ENCODE data around the gene C5orf24.

Gene C5orf24

GRCh38 chr5:134893748-134894505, 48.2 kb downstream of the C5orf24 start:
- no peak for TF ChIP-seq RAD21 (IDR thresholded peaks at IDR 0.05; ENCODE audit: low read depth)
- no peak for TF ChIP-seq TCF12 (IDR thresholded peaks at IDR 0.05; ENCODE audit: low read depth)
- no peak for TF ChIP-seq EGR1 (IDR thresholded peaks at IDR 0.05)
- TF ChIP-seq TAF1 (IDR thresholded peaks at IDR 0.05; ENCODE audit: low read depth): no peak
- no peak for TF ChIP-seq EP300 (IDR thresholded peaks at IDR 0.05; ENCODE audit: borderline replicate concordance)
- no peak for TF ChIP-seq NFIC (IDR thresholded peaks at IDR 0.05)
- TF ChIP-seq CREB1 (IDR thresholded peaks at IDR 0.05; ENCODE audit: low read depth): no peak
- no peak for TF ChIP-seq ZBTB7A (IDR thresholded peaks at IDR 0.05; ENCODE audit: low read depth)
- TF ChIP-seq YY1 (IDR thresholded peaks at IDR 0.05; ENCODE audit: low read depth): no peak
- no peak for TF ChIP-seq USF1 (IDR thresholded peaks at IDR 0.05)

GRCh38 chr5:134902071-134902801, 56.5 kb downstream of the C5orf24 start:
- TF ChIP-seq, protein P1, sequence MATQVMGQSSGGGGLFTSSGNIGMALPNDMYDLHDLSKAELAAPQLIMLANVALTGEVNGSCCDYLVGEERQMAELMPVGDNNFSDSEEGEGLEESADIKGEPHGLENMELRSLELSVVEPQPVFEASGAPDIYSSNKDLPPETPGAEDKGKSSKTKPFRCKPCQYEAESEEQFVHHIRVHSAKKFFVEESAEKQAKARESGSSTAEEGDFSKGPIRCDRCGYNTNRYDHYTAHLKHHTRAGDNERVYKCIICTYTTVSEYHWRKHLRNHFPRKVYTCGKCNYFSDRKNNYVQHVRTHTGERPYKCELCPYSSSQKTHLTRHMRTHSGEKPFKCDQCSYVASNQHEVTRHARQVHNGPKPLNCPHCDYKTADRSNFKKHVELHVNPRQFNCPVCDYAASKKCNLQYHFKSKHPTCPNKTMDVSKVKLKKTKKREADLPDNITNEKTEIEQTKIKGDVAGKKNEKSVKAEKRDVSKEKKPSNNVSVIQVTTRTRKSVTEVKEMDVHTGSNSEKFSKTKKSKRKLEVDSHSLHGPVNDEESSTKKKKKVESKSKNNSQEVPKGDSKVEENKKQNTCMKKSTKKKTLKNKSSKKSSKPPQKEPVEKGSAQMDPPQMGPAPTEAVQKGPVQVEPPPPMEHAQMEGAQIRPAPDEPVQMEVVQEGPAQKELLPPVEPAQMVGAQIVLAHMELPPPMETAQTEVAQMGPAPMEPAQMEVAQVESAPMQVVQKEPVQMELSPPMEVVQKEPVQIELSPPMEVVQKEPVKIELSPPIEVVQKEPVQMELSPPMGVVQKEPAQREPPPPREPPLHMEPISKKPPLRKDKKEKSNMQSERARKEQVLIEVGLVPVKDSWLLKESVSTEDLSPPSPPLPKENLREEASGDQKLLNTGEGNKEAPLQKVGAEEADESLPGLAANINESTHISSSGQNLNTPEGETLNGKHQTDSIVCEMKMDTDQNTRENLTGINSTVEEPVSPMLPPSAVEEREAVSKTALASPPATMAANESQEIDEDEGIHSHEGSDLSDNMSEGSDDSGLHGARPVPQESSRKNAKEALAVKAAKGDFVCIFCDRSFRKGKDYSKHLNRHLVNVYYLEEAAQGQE (IDR thresholded peaks at IDR 0.05; ENCODE audit: low read depth): no peak
- no peak for TF ChIP-seq RAD21 (IDR thresholded peaks at IDR 0.05; ENCODE audit: low read depth)
- no peak for TF ChIP-seq TCF12 (IDR thresholded peaks at IDR 0.05; ENCODE audit: low read depth)
- TF ChIP-seq NFIC (IDR thresholded peaks at IDR 0.05): no peak
- no peak for TF ChIP-seq TEAD4 (IDR thresholded peaks at IDR 0.05)
- no peak for TF ChIP-seq EP300 (IDR thresholded peaks at IDR 0.05; ENCODE audit: borderline replicate concordance)
- no peak for TF ChIP-seq YY1 (IDR thresholded peaks at IDR 0.05; ENCODE audit: low read depth)
- TF ChIP-seq EGR1 (IDR thresholded peaks at IDR 0.05): no peak

DNA sequence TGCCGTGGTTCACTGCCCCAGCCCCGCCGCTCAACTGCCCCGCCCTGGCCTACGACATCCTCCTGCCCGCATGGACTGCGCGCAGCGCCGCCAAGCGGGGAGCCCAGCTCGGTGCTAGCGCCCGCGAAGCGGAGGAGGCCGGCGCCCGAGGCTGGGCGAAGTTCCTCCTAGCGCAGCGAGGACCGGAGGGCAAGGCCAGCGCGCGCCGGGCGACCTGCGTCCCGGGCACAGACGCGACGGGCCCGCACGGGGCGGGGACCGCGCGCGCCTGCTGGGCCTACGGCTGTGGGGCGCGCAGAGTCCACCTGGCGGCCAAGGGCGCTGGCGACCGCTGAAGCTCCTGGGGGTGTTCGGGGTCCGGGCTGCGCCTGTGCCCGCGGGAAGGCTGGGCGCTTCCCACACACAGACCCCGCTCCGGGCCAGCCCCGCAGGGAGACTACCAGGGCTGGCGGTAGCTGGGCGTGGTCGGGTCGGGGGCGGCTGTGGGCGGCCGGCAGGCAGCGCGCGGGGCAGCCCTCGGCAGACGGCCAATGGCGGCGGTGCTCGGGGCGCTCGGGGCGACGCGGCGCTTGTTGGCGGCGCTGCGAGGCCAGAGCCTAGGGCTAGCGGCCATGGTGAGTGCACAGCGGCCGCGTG, 59.0 kb downstream of the C5orf24 start, which contains the start of gene PCBD2:
Gene PCBD2, plus strand, starts transcription at position 522 of the 636 bp plus-strand sequence. Its CDS starts 9 bp downstream, at position 531.
- TF ChIP-seq CEBPB (IDR thresholded peaks at IDR 0.05): no peak
- no peak for TF ChIP-seq CREB1 (IDR thresholded peaks at IDR 0.05; ENCODE audit: low read depth)
- peak; percentile 84 for TF ChIP-seq YY1 (IDR thresholded peaks at IDR 0.05; ENCODE audit: low read depth)
- peak; percentile 49; the same call in 1 of the 2 replicates for TF ChIP-seq RAD21 (IDR thresholded peaks at IDR 0.05; ENCODE audit: low read depth)
- TF ChIP-seq, protein P1 (IDR thresholded peaks at IDR 0.05; ENCODE audit: low read depth): no peak
- peak; percentile 20; the same call in 1 of the 2 replicates for TF ChIP-seq EP300 (IDR thresholded peaks at IDR 0.05; ENCODE audit: borderline replicate concordance)
- TF ChIP-seq NFIC (IDR thresholded peaks at IDR 0.05): peak; percentile 60
- TF ChIP-seq USF1 (IDR thresholded peaks at IDR 0.05): no peak
- TF ChIP-seq FOXM1 (IDR thresholded peaks at IDR 0.05; ENCODE audit: borderline replicate concordance, low read depth): no peak
- peak; percentile 91; the same call in 1 of the 2 replicates for TF ChIP-seq ZBTB7A (IDR thresholded peaks at IDR 0.05; ENCODE audit: low read depth)
- TF ChIP-seq MAX (IDR thresholded peaks at IDR 0.05): peak; percentile 66
- TF ChIP-seq TEAD4 (IDR thresholded peaks at IDR 0.05): peak; percentile 15
- peak; percentile 81 for TF ChIP-seq EGR1 (IDR thresholded peaks at IDR 0.05)
- no peak; the same call in 1 of the 2 replicates for TF ChIP-seq TAF1 (IDR thresholded peaks at IDR 0.05; ENCODE audit: low read depth)
- peak; percentile 23; the same call in 1 of the 2 replicates for TF ChIP-seq TCF12 (IDR thresholded peaks at IDR 0.05; ENCODE audit: low read depth)

DNA sequence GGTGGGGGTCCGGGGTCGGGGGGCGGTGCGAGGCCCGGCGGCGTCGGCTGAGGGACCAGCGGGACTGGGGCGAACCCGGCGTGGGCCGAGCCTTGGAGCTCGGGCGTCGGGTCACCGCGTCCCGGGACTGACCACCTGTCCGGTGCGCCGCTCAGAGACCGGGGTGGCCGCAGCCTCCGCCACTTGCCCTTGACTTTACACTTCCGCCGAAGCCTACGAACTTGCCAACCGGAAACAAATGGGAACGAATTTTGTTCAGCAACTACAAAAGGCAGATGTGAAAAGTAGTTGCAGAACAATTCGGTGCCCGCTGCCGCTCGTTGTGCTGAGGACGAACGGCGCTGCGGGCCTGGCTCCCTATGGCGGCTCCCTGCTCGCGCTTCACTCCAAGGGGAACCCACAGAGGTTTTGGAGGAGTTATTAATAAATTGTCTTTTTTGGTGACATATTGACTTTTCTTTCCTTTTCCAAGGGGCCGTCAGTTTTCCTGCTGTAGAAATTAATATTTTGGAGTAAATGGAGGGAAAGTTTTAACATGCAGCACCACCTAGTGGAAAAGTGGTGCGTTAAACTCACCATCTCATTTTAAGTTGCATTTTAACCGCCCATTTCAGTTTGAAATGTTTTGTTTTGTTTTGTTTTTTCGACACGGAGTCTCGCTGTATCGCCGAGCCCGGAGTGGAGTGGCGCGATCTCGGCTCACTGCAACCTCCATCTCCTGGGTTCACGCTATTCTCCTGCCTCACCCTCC, 59.7 kb downstream of the C5orf24 start:
- no peak for TF ChIP-seq EGR1 (IDR thresholded peaks at IDR 0.05)
- TF ChIP-seq, protein P1 (IDR thresholded peaks at IDR 0.05; ENCODE audit: low read depth): no peak
- TF ChIP-seq FOXM1 (IDR thresholded peaks at IDR 0.05; ENCODE audit: borderline replicate concordance, low read depth): peak; percentile 89
- TF ChIP-seq YY1 (IDR thresholded peaks at IDR 0.05; ENCODE audit: low read depth): peak; percentile 15; the same call in 1 of the 2 replicates
- no peak for TF ChIP-seq TCF12 (IDR thresholded peaks at IDR 0.05; ENCODE audit: low read depth)
- TF ChIP-seq MAX (IDR thresholded peaks at IDR 0.05): peak; percentile 42
- no peak for TF ChIP-seq CEBPB (IDR thresholded peaks at IDR 0.05)
- TF ChIP-seq USF1 (IDR thresholded peaks at IDR 0.05): no peak
- no peak for TF ChIP-seq NFIC (IDR thresholded peaks at IDR 0.05)
- TF ChIP-seq TEAD4 (IDR thresholded peaks at IDR 0.05): no peak
- TF ChIP-seq ZBTB7A (IDR thresholded peaks at IDR 0.05; ENCODE audit: low read depth): no peak; the same call in 1 of the 2 replicates
- TF ChIP-seq RAD21 (IDR thresholded peaks at IDR 0.05; ENCODE audit: low read depth): peak; percentile 52
- no peak for TF ChIP-seq CREB1 (IDR thresholded peaks at IDR 0.05; ENCODE audit: low read depth)
- no peak; the same call in 1 of the 2 replicates for TF ChIP-seq TAF1 (IDR thresholded peaks at IDR 0.05; ENCODE audit: low read depth)
- no peak for TF ChIP-seq EP300 (IDR thresholded peaks at IDR 0.05; ENCODE audit: borderline replicate concordance)
